ENCODE measurements around the gene SCTR. TPM values are rescaled to one million over a fixed set of nuclear protein-coding genes. Genes with fewer than 3 reads are reported as not detected.

Gene SCTR
- polyA plus RNA-seq, 3 donors from 2014 or later: not detected

Other genes starting within 250 kb of the SCTR start
- gene C2orf76, start 157.6 kb downstream of the SCTR start, polyA plus RNA-seq: 10 to 100 TPM; 33.2 to 49.3 (median 47.5) TPM
- gene DBI, start 157.5 kb downstream of the SCTR start, polyA plus RNA-seq: 100 to 1,000 TPM; 641 to 788 (median 730) TPM
- not detected for gene TMEM37, start 92.6 kb downstream of the SCTR start, polyA plus RNA-seq
- not detected for gene CFAP221, start 20.0 kb upstream of the SCTR start, polyA plus RNA-seq
- gene TMEM177, start 154.7 kb upstream of the SCTR start, polyA plus RNA-seq: 1 to 10 TPM; 2.8 to 7.3 (median 3.6) TPM
- 100 to 1,000 TPM; 172 to 335 (median 206) TPM for gene PTPN4, start 235.4 kb upstream of the SCTR start, polyA plus RNA-seq